ENCODE data around the gene CLIC3.

Gene CLIC3

DNA sequence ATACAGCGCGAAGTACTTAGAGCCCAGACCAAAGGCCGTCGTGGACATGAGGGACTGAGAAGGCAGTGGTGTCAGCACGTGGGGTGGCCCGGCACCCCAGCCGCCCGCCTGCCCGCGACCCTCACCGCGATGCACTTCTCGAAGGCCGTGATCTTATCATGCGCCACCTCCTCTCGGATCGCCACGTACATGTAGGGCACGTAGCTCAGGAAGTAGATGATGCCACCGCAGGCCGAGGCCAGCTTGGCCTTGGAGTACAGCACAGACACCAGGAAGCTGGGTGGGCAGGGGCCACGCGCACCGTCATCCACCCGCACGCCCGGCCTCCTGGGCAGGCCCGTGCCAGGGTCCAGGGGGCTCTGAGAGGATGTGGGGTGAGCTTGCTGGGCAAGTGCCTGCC is 20.7 kb upstream of the CLIC3 start:
- H3K4me2 ChIP-seq (ENCODE audit: insufficient read depth, low read length) = no peak overlapping the region
- no peak for ATAC-seq (ENCODE audit: insufficient read depth, low read depth)

DNA sequence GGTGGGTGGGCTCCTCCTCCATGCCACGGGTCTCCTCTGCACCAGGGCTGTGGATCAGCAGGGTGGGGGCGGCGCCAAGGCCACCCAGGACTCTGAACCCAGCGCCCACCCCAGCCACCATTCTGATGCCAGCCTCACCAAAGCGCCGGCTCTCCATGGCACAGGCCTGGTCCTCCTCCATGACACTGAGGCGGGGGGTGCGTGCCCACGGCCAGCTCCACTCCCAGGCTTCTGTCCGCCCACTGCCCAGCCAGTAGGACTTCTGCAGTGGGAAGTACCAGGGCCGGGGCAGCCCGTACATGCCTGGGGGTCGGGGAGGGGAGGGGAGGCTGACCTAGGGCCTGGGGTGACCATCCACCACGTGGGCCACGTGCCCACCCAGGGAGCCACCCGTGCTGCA is 20.1 kb upstream of the CLIC3 start:
- Histone ChIP-seq H3K4me2 (ENCODE audit: insufficient read depth, low read length) (no peak overlapping the region), H3K36me3 (ENCODE audit: insufficient read depth, low read length) (peaks cover 3% of the 10 kb centered on the region), H3K4me3 (ENCODE audit: low read depth in 1 of 2, low read length in 2 of 2) (no peak overlapping the region), H4K20me1 (ENCODE audit: insufficient read depth, low read length) (no peaks in the 10 kb centered on the region), H3K4me1 (ENCODE audit: insufficient read depth, low read length) (no peaks in the 10 kb centered on the region), H3K9ac (ENCODE audit: low read depth, low read length) (no peak overlapping the region), H2AFZ (ENCODE audit: low read depth, low read length) (no peak overlapping the region), H3K79me2 (ENCODE audit: insufficient read depth, low read length) (no peaks in the 10 kb centered on the region), H3K9me3 (ENCODE audit: insufficient read depth, low read length, severe bottlenecking) (no peaks in the 10 kb centered on the region), H3K27me3 (ENCODE audit: insufficient read depth, low read length, poor library complexity) (no peaks in the 10 kb centered on the region), H3K27ac (ENCODE audit: low read length) (no peak overlapping the region)
- no peak for DNase-seq
- no peak for TF ChIP-seq EZH2 (IDR thresholded peaks at IDR 0.05; ENCODE audit: borderline replicate concordance, low read depth, low read length, severe bottlenecking)
- TF ChIP-seq, protein P1, sequence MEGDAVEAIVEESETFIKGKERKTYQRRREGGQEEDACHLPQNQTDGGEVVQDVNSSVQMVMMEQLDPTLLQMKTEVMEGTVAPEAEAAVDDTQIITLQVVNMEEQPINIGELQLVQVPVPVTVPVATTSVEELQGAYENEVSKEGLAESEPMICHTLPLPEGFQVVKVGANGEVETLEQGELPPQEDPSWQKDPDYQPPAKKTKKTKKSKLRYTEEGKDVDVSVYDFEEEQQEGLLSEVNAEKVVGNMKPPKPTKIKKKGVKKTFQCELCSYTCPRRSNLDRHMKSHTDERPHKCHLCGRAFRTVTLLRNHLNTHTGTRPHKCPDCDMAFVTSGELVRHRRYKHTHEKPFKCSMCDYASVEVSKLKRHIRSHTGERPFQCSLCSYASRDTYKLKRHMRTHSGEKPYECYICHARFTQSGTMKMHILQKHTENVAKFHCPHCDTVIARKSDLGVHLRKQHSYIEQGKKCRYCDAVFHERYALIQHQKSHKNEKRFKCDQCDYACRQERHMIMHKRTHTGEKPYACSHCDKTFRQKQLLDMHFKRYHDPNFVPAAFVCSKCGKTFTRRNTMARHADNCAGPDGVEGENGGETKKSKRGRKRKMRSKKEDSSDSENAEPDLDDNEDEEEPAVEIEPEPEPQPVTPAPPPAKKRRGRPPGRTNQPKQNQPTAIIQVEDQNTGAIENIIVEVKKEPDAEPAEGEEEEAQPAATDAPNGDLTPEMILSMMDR (IDR thresholded peaks at IDR 0.05; ENCODE audit: borderline replicate concordance, extremely low read depth, low read length, poor library complexity, severe bottlenecking) = no peak
- no peak for ATAC-seq (ENCODE audit: insufficient read depth, low read depth)

More for the DNA sequence above, 20.7 kb upstream of the CLIC3 start:
- TF ChIP-seq, protein P1 (IDR thresholded peaks at IDR 0.05; ENCODE audit: borderline replicate concordance, extremely low read depth, low read length, poor library complexity, severe bottlenecking) = no peak
- no peak for TF ChIP-seq EZH2 (IDR thresholded peaks at IDR 0.05; ENCODE audit: borderline replicate concordance, low read depth, low read length, severe bottlenecking)
- Histone ChIP-seq H3K9me3 (ENCODE audit: insufficient read depth, low read length, severe bottlenecking) (no peaks in the 10 kb centered on the region), H3K4me1 (ENCODE audit: insufficient read depth, low read length) (no peaks in the 10 kb centered on the region), H4K20me1 (ENCODE audit: insufficient read depth, low read length) (no peaks in the 10 kb centered on the region), H3K27ac (ENCODE audit: low read length) (no peak overlapping the region), H3K36me3 (ENCODE audit: insufficient read depth, low read length) (peaks cover 3% of the 10 kb centered on the region), H3K9ac (ENCODE audit: low read depth, low read length) (no peak overlapping the region), H2AFZ (ENCODE audit: low read depth, low read length) (no peak overlapping the region), H3K79me2 (ENCODE audit: insufficient read depth, low read length) (no peaks in the 10 kb centered on the region), H3K27me3 (ENCODE audit: insufficient read depth, low read length, poor library complexity) (no peaks in the 10 kb centered on the region), H3K4me3 (ENCODE audit: low read depth in 1 of 2, low read length in 2 of 2) (no peak overlapping the region)
- DNase-seq = no peak

DNA sequence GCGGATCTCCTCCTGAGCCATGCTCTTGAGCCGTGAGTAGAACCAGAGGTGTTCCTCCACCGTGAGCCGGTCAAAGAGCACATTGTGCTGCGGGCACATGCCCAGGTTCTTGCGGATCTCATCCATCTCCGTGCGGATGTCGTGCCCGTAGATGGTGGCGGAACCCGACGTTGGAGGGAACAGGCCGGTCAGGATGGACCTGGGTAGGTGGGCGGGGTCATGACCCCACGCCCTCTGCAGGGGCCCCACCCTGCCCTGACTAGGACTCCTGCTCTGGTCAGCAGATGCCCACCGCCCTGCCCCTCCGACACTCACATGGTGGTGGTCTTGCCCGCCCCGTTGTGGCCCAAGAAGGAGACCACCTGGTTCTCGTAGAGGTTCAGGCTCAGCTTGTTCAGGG is 19.6 kb upstream of the CLIC3 start:
- H3K9ac ChIP-seq (ENCODE audit: low read depth, low read length) = no peak overlapping the region
- no peak overlapping the region for H3K27ac ChIP-seq (ENCODE audit: low read length)
- no peak overlapping the region for H2AFZ ChIP-seq (ENCODE audit: low read depth, low read length)
- H3K27me3 ChIP-seq (ENCODE audit: insufficient read depth, low read length, poor library complexity) = no peaks in the 10 kb centered on the region
- H3K79me2 ChIP-seq (ENCODE audit: insufficient read depth, low read length) = no peaks in the 10 kb centered on the region
- ATAC-seq (ENCODE audit: insufficient read depth, low read depth) (no peak), DNase-seq (no peak)
- H3K4me3 ChIP-seq (ENCODE audit: low read depth in 1 of 2, low read length in 2 of 2) = no peak overlapping the region
- no peaks in the 10 kb centered on the region for H3K9me3 ChIP-seq (ENCODE audit: insufficient read depth, low read length, severe bottlenecking)
- H4K20me1 ChIP-seq (ENCODE audit: insufficient read depth, low read length) = no peaks in the 10 kb centered on the region
- H3K4me2 ChIP-seq (ENCODE audit: insufficient read depth, low read length) = no peak overlapping the region
- H3K36me3 ChIP-seq (ENCODE audit: insufficient read depth, low read length) = peaks cover 3% of the 10 kb centered on the region
- no peak for TF ChIP-seq EZH2 (IDR thresholded peaks at IDR 0.05; ENCODE audit: borderline replicate concordance, low read depth, low read length, severe bottlenecking)
- TF ChIP-seq, protein P1 (IDR thresholded peaks at IDR 0.05; ENCODE audit: borderline replicate concordance, extremely low read depth, low read length, poor library complexity, severe bottlenecking) = no peak
- no peaks in the 10 kb centered on the region for H3K4me1 ChIP-seq (ENCODE audit: insufficient read depth, low read length)

DNA sequence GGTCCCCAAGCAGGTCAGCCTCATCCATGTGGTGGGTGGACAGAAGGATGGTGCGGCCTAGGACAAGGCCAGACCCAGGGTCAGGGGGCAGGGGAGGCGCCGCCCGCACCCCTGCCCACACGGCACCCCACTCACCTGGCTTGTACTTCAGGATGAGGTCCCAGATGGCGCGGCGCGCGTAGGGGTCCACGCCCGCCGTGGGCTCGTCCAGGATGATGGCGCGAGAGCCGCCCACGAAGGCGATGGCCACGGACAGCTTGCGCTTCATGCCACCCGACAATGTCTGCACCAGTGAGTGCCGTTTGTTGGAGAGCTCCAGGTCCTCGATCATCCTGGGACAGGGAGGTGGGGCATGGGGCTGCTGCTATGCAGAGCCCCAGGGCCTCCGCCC is 19.2 kb upstream of the CLIC3 start:
- no peaks in the 10 kb centered on the region for H3K79me2 ChIP-seq (ENCODE audit: insufficient read depth, low read length)
- no peak for TF ChIP-seq EZH2 (IDR thresholded peaks at IDR 0.05; ENCODE audit: borderline replicate concordance, low read depth, low read length, severe bottlenecking)
- TF ChIP-seq, protein P1 (IDR thresholded peaks at IDR 0.05; ENCODE audit: borderline replicate concordance, extremely low read depth, low read length, poor library complexity, severe bottlenecking) = no peak
- peaks cover 3% of the 10 kb centered on the region; the same call in 1 of the 2 replicates for H3K36me3 ChIP-seq (ENCODE audit: insufficient read depth, low read length)
- no peak overlapping the region for H3K4me2 ChIP-seq (ENCODE audit: insufficient read depth, low read length)
- DNase-seq (no peak), ATAC-seq (ENCODE audit: insufficient read depth, low read depth) (no peak)
- no peaks in the 10 kb centered on the region for H4K20me1 ChIP-seq (ENCODE audit: insufficient read depth, low read length)
- no peak overlapping the region for H3K4me3 ChIP-seq (ENCODE audit: low read depth in 1 of 2, low read length in 2 of 2)
- no peak overlapping the region for H2AFZ ChIP-seq (ENCODE audit: low read depth, low read length)
- H3K27me3 ChIP-seq (ENCODE audit: insufficient read depth, low read length, poor library complexity) = no peaks in the 10 kb centered on the region
- H3K9ac ChIP-seq (ENCODE audit: low read depth, low read length) = no peak overlapping the region
- no peaks in the 10 kb centered on the region for H3K9me3 ChIP-seq (ENCODE audit: insufficient read depth, low read length, severe bottlenecking)
- H3K4me1 ChIP-seq (ENCODE audit: insufficient read depth, low read length) = no peaks in the 10 kb centered on the region
- H3K27ac ChIP-seq (ENCODE audit: low read length) = no peak overlapping the region

All from DND-41 (cell line).